ENCODE results near the gene IQCF2. TPM values are rescaled to one million over a fixed set of nuclear protein-coding genes. Genes with fewer than 3 reads are reported as not detected.
"Not testable (repeated sequence)": the region's sequence is repeated elsewhere in the genome, so short reads cannot be mapped to it uniquely, and the experiment has no call there.

The IQCF2 gene
- total RNA-seq (2014; rRNA removed; shearing (Covaris generic)), result not detected in 2 replicates

GRCh38 chr3:51860703-51861665 lies at the start of gene IQCF2:
TSS of gene IQCF2 (plus strand) at chr3:51861615. CDS start at chr3:51861667, 52 bp downstream.
- no peak for DNase-seq (ENCODE audit: low read depth)

- peak; percentile 53 for DNase-seq (ENCODE audit: low read depth)
Observed at GRCh38 chr3:51813539-51813938, 47.9 kb upstream of the IQCF2 start.

GRCh38 chr3:51814034-51814433 lies 47.4 kb upstream of the IQCF2 start:
- DNase-seq (ENCODE audit: low read depth), result no peak

- no peak for DNase-seq (ENCODE audit: low read depth)
Observed at GRCh38 chr3:51815614-51816013, 45.8 kb upstream of the IQCF2 start.

GRCh38 chr3:51816723-51817122 lies 44.7 kb upstream of the IQCF2 start:
- DNase-seq (ENCODE audit: low read depth), result no peak

GRCh38 chr3:51817375-51817774 lies 44.0 kb upstream of the IQCF2 start:
- no peak for DNase-seq (ENCODE audit: low read depth)

GRCh38 chr3:51819151-51819550 lies 42.3 kb upstream of the IQCF2 start:
- no peak for DNase-seq (ENCODE audit: low read depth)

GRCh38 chr3:51819709-51820406 lies 41.6 kb upstream of the IQCF2 start:
- DNase-seq (ENCODE audit: low read depth), result no peak

- DNase-seq (ENCODE audit: low read depth), result no peak
Observed at GRCh38 chr3:51828297-51828696, 33.1 kb upstream of the IQCF2 start.

GRCh38 chr3:51830345-51830744 lies 31.1 kb upstream of the IQCF2 start:
- no peak for DNase-seq (ENCODE audit: low read depth)

- no peak for DNase-seq (ENCODE audit: low read depth)
Observed at GRCh38 chr3:51830836-51831385, 30.5 kb upstream of the IQCF2 start.

GRCh38 chr3:51836606-51837005 lies 24.8 kb upstream of the IQCF2 start:
- DNase-seq (ENCODE audit: low read depth), result no peak

- DNase-seq (ENCODE audit: low read depth), result no peak
Observed at GRCh38 chr3:51845129-51845528, 16.3 kb upstream of the IQCF2 start.

GRCh38 chr3:51855411-51855810 lies 6.0 kb upstream of the IQCF2 start:
- not testable (repeated sequence) for DNase-seq (ENCODE audit: low read depth)

- DNase-seq (ENCODE audit: low read depth), result no peak
Observed at GRCh38 chr3:51862886-51863285, 1.5 kb downstream of the IQCF2 start.

- not testable (repeated sequence) for DNase-seq (ENCODE audit: low read depth)
Observed at GRCh38 chr3:51868896-51869295, 7.5 kb downstream of the IQCF2 start.

GRCh38 chr3:51869304-51869703 lies 7.9 kb downstream of the IQCF2 start:
- DNase-seq (ENCODE audit: low read depth), result no peak

- DNase-seq (ENCODE audit: low read depth), result no peak
Observed at GRCh38 chr3:51873253-51873766, 11.9 kb downstream of the IQCF2 start.

GRCh38 chr3:51873876-51874275 lies 12.5 kb downstream of the IQCF2 start:
- DNase-seq (ENCODE audit: low read depth), result no peak

GRCh38 chr3:51874411-51874810 lies 13.0 kb downstream of the IQCF2 start:
- DNase-seq (ENCODE audit: low read depth), result no peak

- no peak for DNase-seq (ENCODE audit: low read depth)
Observed at GRCh38 chr3:51874889-51875288, 13.5 kb downstream of the IQCF2 start.

GRCh38 chr3:51875501-51875900 lies 14.1 kb downstream of the IQCF2 start, which contains the start of gene IQCF5:
TSS of gene IQCF5 (minus strand) at chr3:51875601. CDS start at chr3:51875531, 70 bp downstream.
- no peak for DNase-seq (ENCODE audit: low read depth)
